ENCODE results near the gene PLXNB2. TPM values are rescaled to one million over a fixed set of nuclear protein-coding genes. Genes with fewer than 3 reads are reported as not detected.

PLXNB2 gene
- total RNA-seq, 1 experiment from 2014 or later = 155 TPM

- H3K27me3 ChIP-seq (replicated peaks; ENCODE audit: insufficient read depth, low read depth, low read length, poor library complexity) = no peaks in the 10 kb centered on the region
- H3K9me3 ChIP-seq (ENCODE audit: low read depth, low read length, poor library complexity, severe bottlenecking) = no peaks in the 10 kb centered on the region
- no peak for DNase-seq (ENCODE audit: low spot score)
- H3K27ac ChIP-seq (ENCODE audit: low read depth, low read length, poor library complexity, severe bottlenecking) = peak overlapping the region; percentile 50
- H3K36me3 ChIP-seq (ENCODE audit: insufficient read depth, low read length, poor library complexity, severe bottlenecking) = peaks cover 4% of the 10 kb centered on the region
- CTCF ChIA-PET = no interaction called here
- peaks cover 39% of the 10 kb centered on the region for H3K4me1 ChIP-seq (ENCODE audit: insufficient read depth, low read length, poor library complexity, severe bottlenecking)
- intact Hi-C loops (cut with micrococcal nuclease; ENCODE audit: unreplicated experiment) = no loop called here
- TF ChIP-seq EZH2 (IDR thresholded peaks at IDR 0.05; ENCODE audit: borderline replicate concordance, low read depth, low read length, poor library complexity, severe bottlenecking) = no peak
- no peak for TF ChIP-seq CTCF (conservative IDR thresholded peaks at IDR 0.05; ENCODE audit: low read depth, low read length)
- H3K4me3 ChIP-seq (ENCODE audit: low read depth, low read length, poor library complexity, severe bottlenecking) = peak overlapping the region; percentile 56
- POLR2A ChIA-PET (ENCODE audit: low non-redundant PET) = no interaction called here
- BruUV-seq (replicated peaks) = no TSS peak
Measured at GRCh38 chr22:50269573-50269969, 37.9 kb downstream of the PLXNB2 start.

- ChIA-PET CTCF (no interaction called here), POLR2A (ENCODE audit: low non-redundant PET) (no interaction called here)
- Histone ChIP-seq H3K9me3 (ENCODE audit: low read depth, low read length, poor library complexity, severe bottlenecking) (no peaks in the 10 kb centered on the region), H3K4me1 (ENCODE audit: insufficient read depth, low read length, poor library complexity, severe bottlenecking) (peaks cover 39% of the 10 kb centered on the region), H3K27me3 (replicated peaks; ENCODE audit: insufficient read depth, low read depth, low read length, poor library complexity) (no peaks in the 10 kb centered on the region), H3K36me3 (ENCODE audit: insufficient read depth, low read length, poor library complexity, severe bottlenecking) (no peaks in the 10 kb centered on the region), H3K4me3 (ENCODE audit: low read depth, low read length, poor library complexity, severe bottlenecking) (no peak overlapping the region), H3K27ac (ENCODE audit: low read depth, low read length, poor library complexity, severe bottlenecking) (peak overlapping the region; percentile 8)
- BruUV-seq (replicated peaks) = no TSS peak
- TF ChIP-seq CTCF (conservative IDR thresholded peaks at IDR 0.05; ENCODE audit: low read depth, low read length) (no peak), EZH2 (IDR thresholded peaks at IDR 0.05; ENCODE audit: borderline replicate concordance, low read depth, low read length, poor library complexity, severe bottlenecking) (no peak)
- intact Hi-C loops (cut with micrococcal nuclease; ENCODE audit: unreplicated experiment) = no loop called here
- DNase-seq (ENCODE audit: low spot score) = no peak
Measured at GRCh38 chr22:50268655-50269113, 38.8 kb downstream of the PLXNB2 start.

GRCh38 chr22:50267591-50268390, 39.7 kb downstream of the PLXNB2 start:
- BruUV-seq (replicated peaks) = no TSS peak
- ChIA-PET CTCF (interaction anchor here (0.6 to 1.2 kb wide), 4 partner anchors 15 to 499 kb away, joined by 3 to 7 read pairs (median 4); no protein-coding TSS in a partner anchor), POLR2A (ENCODE audit: low non-redundant PET) (no interaction called here)
- intact Hi-C loops (cut with micrococcal nuclease; ENCODE audit: unreplicated experiment) = no loop called here
- TF ChIP-seq EZH2 (IDR thresholded peaks at IDR 0.05; ENCODE audit: borderline replicate concordance, low read depth, low read length, poor library complexity, severe bottlenecking) (no peak), CTCF (conservative IDR thresholded peaks at IDR 0.05; ENCODE audit: low read depth, low read length) (peak; percentile 45; the same call in 1 of the 2 replicates)
- H3K9me3 ChIP-seq (ENCODE audit: low read depth, low read length, poor library complexity, severe bottlenecking) = no peaks in the 10 kb centered on the region
- H3K4me3 ChIP-seq (ENCODE audit: low read depth, low read length, poor library complexity, severe bottlenecking) = peak overlapping the region; percentile 38
- peak; percentile 75 for DNase-seq (ENCODE audit: low spot score)
- peak overlapping the region; percentile 8 for H3K27ac ChIP-seq (ENCODE audit: low read depth, low read length, poor library complexity, severe bottlenecking)
- peaks cover 40% of the 10 kb centered on the region for H3K4me1 ChIP-seq (ENCODE audit: insufficient read depth, low read length, poor library complexity, severe bottlenecking)
- no peaks in the 10 kb centered on the region for H3K27me3 ChIP-seq (replicated peaks; ENCODE audit: insufficient read depth, low read depth, low read length, poor library complexity)
- no peaks in the 10 kb centered on the region for H3K36me3 ChIP-seq (ENCODE audit: insufficient read depth, low read length, poor library complexity, severe bottlenecking)

Data from A673 (cell line).